NT2/D1 (cell line): ENCODE data around the gene GAS6.

Source experiments
- SUZ12 ChIP-seq: IDR thresholded peaks from 2 replicates; pipeline ENCODE4 v1.6.1; 2011; ENCODE audit not compliant: insufficient read length, insufficient read depth; ENCODE audit errors: extremely low read depth
- YY1 ChIP-seq: IDR thresholded peaks from 2 replicates; pipeline ENCODE4 v1.6.1; 2011; ENCODE audit not compliant: insufficient read length, insufficient read depth
- ZNF274 ChIP-seq: IDR thresholded peaks from 2 replicates; pipeline ENCODE4 v1.6.1; 2011; ENCODE audit warnings: mild to moderate bottlenecking, low read depth, low read length

- TF ChIP-seq SUZ12 (no peak), YY1 (no peak), ZNF274 (no peak)
Observed at GRCh38 chr13:113845723-113846635, 17.9 kb downstream of the GAS6 start.
